Fibroblast of pulmonary artery (primary cell): ENCODE measurements around the gene GGN.

ENCODE experiments used
- DNase-seq: peaks from one replicate; pipeline ENCODE4 v3.0.0-alpha.2; 2010; ENCODE audit warnings: low read depth
- H3K4me3 ChIP-seq: replicated peaks from 2 replicates; pipeline ENCODE4 v1.5.1; 2011; ENCODE audit warnings: low read depth, mild to moderate bottlenecking, control low read depth, low read length, moderate library complexity
- TF ChIP-seq, protein P1 (sequence below): IDR thresholded peaks from 2 replicates; pipeline ENCODE4 v1.5.1; 2011; ENCODE audit warnings: mild to moderate bottlenecking, control low read depth, low read length, inconsistent platforms; ENCODE audit errors: missing control alignments

The GGN gene

DNA sequence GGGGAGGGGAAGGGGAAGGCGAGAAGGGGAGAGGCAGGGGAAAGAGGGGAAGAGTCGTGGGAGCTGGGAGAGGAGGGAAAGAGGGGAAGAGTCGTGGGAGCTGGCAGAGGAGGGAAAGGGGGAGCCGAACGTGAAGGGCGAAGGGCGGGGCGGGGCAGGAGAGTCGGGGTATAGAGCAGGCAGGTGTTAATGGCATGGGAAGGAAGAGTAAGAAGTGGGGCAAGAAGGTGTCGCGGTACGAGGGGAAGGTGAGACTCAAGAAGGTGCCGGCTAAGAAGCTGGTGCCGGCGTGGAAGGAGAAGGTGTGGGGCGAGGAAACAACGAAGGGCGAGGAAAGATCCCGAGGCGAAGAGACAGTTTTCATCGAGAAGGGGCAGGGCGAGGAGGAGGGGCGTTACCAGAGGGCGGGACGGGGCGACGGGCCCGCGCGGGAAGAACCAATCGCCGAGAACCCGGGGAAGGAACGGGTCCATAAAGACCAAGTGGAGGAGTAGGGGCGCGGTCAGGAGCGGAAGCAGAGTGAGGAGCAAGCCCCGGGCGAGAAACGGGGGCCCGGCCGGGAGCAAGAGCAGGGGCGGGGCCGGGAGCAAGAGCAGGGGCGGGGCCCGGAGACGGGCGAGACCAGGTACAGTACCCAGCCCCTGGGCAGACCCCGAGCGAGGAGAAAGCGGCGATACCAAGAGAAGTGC is 51.7 kb downstream of the GGN start:
- TF ChIP-seq, protein P1, sequence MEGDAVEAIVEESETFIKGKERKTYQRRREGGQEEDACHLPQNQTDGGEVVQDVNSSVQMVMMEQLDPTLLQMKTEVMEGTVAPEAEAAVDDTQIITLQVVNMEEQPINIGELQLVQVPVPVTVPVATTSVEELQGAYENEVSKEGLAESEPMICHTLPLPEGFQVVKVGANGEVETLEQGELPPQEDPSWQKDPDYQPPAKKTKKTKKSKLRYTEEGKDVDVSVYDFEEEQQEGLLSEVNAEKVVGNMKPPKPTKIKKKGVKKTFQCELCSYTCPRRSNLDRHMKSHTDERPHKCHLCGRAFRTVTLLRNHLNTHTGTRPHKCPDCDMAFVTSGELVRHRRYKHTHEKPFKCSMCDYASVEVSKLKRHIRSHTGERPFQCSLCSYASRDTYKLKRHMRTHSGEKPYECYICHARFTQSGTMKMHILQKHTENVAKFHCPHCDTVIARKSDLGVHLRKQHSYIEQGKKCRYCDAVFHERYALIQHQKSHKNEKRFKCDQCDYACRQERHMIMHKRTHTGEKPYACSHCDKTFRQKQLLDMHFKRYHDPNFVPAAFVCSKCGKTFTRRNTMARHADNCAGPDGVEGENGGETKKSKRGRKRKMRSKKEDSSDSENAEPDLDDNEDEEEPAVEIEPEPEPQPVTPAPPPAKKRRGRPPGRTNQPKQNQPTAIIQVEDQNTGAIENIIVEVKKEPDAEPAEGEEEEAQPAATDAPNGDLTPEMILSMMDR = no peak
- DNase-seq = peak; percentile 95
- H3K4me3 ChIP-seq = peak overlapping the region; percentile 72
